ENCODE data around the gene JMJD8. TPM values are rescaled to one million over a fixed set of nuclear protein-coding genes. Genes with fewer than 3 reads are reported as not detected.

Gene JMJD8
- total RNA-seq, result 10 to 100 TPM; 52.0 to 55.7 (median 54.6) TPM
- polyA plus RNA-seq, result 49.7 TPM
- long read RNA-seq, donor 1, transcript JMJD8-201 (9 exons, 2,038 nt), result major isoform, 150 of 287 reads
- long read RNA-seq, donor 1, transcript JMJD8-214 (7 exons, 1,428 nt), result minor isoform, 6 of 287 reads
- long read RNA-seq, donor 1, transcript JMJD8-203 (8 exons, 1,015 nt), result minor isoform, 12 of 287 reads
- long read RNA-seq, donor 1, transcript JMJD8-209 (8 exons, 2,205 nt), result minor isoform, 6 of 287 reads
- long read RNA-seq, donor 1, partial matches to known transcripts, result 29 of 287 reads
- long read RNA-seq, donor 1, other reads (novel, unspliced or antisense), result 80 of 287 reads
- long read RNA-seq, donor 2, transcript JMJD8-201 (9 exons, 2,038 nt), result major isoform, 49 of 123 reads
- long read RNA-seq, donor 2, partial matches to known transcripts, result 13 of 123 reads
- long read RNA-seq, donor 2, other reads (novel, unspliced or antisense), result 50 of 123 reads
- long read RNA-seq, donor 3, transcript JMJD8-206 (5 exons, 497 nt), result minor isoform, 5 of 104 reads
- long read RNA-seq, donor 3, transcript JMJD8-203 (8 exons, 1,015 nt), result major isoform, 36 of 104 reads
- long read RNA-seq, donor 3, transcript JMJD8-209 (8 exons, 2,205 nt), result minor isoform, 6 of 104 reads
- long read RNA-seq, donor 3, partial matches to known transcripts, result 33 of 104 reads
- long read RNA-seq, donor 3, other reads (novel, unspliced or antisense), result 21 of 104 reads
- long read RNA-seq, donor 4, transcript JMJD8-201 (9 exons, 2,038 nt), result major isoform, 81 of 138 reads
- long read RNA-seq, donor 4, transcript JMJD8-203 (8 exons, 1,015 nt), result minor isoform, 5 of 138 reads
- long read RNA-seq, donor 4, transcript JMJD8-214 (7 exons, 1,428 nt), result minor isoform, 5 of 138 reads
- long read RNA-seq, donor 4, partial matches to known transcripts, result 5 of 138 reads
- long read RNA-seq, donor 4, other reads (novel, unspliced or antisense), result 37 of 138 reads

- 4% methylated on average over 91 of the region's 91 CpGs for WGBS
- peak within 1 kb of the TSS; percentile 52 for H3K4me3 ChIP-seq (ENCODE audit: low read length)
- ATAC-seq, result peak; percentile 75 to 76
- DNase-seq, result peak; percentile 99 to 100 (median 99)
- peak within 1 kb of the TSS; percentile 14 for H3K27ac ChIP-seq (ENCODE audit: low read length)
- no peaks in the 10 kb centered on the region for H3K9me3 ChIP-seq (ENCODE audit: control insufficient read depth, low read length)
- intact Hi-C loops (cut with DNase I), result no loop called here
- H3K4me1 ChIP-seq (ENCODE audit: control insufficient read depth, insufficient read depth, low read length), result peaks cover 8% of the 10 kb centered on the region
- no peaks in the 10 kb centered on the region for H3K27me3 ChIP-seq (ENCODE audit: control insufficient read depth, insufficient read depth)
These were observed at the start of gene JMJD8 for GRCh38 chr16:684071-684794. JMJD8 (minus strand) TSS chr16:684334; CDS start chr16:684319, 15 bp downstream.

- Histone ChIP-seq H3K4me3 (ENCODE audit: low read length) (no peak overlapping the region), H3K27me3 (ENCODE audit: control insufficient read depth, insufficient read depth) (no peaks in the 10 kb centered on the region), H3K27ac (ENCODE audit: low read length) (no peak overlapping the region), H3K9me3 (ENCODE audit: control insufficient read depth, low read length) (no peaks in the 10 kb centered on the region), H3K4me1 (ENCODE audit: control insufficient read depth, insufficient read depth, low read length) (no peaks in the 10 kb centered on the region)
- peak in 2 of 3 donors; percentile 62 to 71 for DNase-seq
- intact Hi-C loops (cut with DNase I), result no loop called here
- no peak for ATAC-seq
- WGBS, result 81% methylated on average over 34 of the region's 34 CpGs
These were observed 49.5 kb upstream of the JMJD8 start for GRCh38 chr16:733382-734207.

- Histone ChIP-seq H3K4me1 (ENCODE audit: control insufficient read depth, insufficient read depth, low read length) (no peaks in the 10 kb centered on the region), H3K27ac (ENCODE audit: low read length) (no peak overlapping the region), H3K4me3 (ENCODE audit: low read length) (no peak overlapping the region), H3K9me3 (ENCODE audit: control insufficient read depth, low read length) (no peaks in the 10 kb centered on the region), H3K27me3 (ENCODE audit: control insufficient read depth, insufficient read depth) (no peaks in the 10 kb centered on the region)
- ATAC-seq (no peak), DNase-seq (peak in 1 of 3 donors; percentile 31)
- 91% methylated on average over 13 of the region's 13 CpGs for WGBS
- intact Hi-C loops (cut with DNase I), result no loop called here
These were observed 48.8 kb upstream of the JMJD8 start for GRCh38 chr16:732936-733335.

GRCh38 chr16:732332-732731 lies 48.2 kb upstream of the JMJD8 start:
- peak in 1 of 3 donors; percentile 29 for DNase-seq
- H3K4me1 ChIP-seq (ENCODE audit: control insufficient read depth, insufficient read depth, low read length), result no peaks in the 10 kb centered on the region
- no peaks in the 10 kb centered on the region for H3K9me3 ChIP-seq (ENCODE audit: control insufficient read depth, low read length)
- no peaks in the 10 kb centered on the region for H3K27me3 ChIP-seq (ENCODE audit: control insufficient read depth, insufficient read depth)
- no peak overlapping the region for H3K27ac ChIP-seq (ENCODE audit: low read length)
- ATAC-seq, result no peak
- WGBS, result 92% methylated on average over 12 of the region's 12 CpGs
- no peak overlapping the region for H3K4me3 ChIP-seq (ENCODE audit: low read length)
- intact Hi-C loops (cut with DNase I), result no loop called here

GRCh38 chr16:730666-731509 lies 46.8 kb upstream of the JMJD8 start:
- Histone ChIP-seq H3K4me1 (ENCODE audit: control insufficient read depth, insufficient read depth, low read length) (no peaks in the 10 kb centered on the region), H3K4me3 (ENCODE audit: low read length) (no peak overlapping the region), H3K27ac (ENCODE audit: low read length) (no peak overlapping the region), H3K9me3 (ENCODE audit: control insufficient read depth, low read length) (no peaks in the 10 kb centered on the region), H3K27me3 (ENCODE audit: control insufficient read depth, insufficient read depth) (no peaks in the 10 kb centered on the region)
- intact Hi-C loops (cut with DNase I), result no loop called here
- peak in 1 of 3 donors; percentile 58 for DNase-seq
- no peak for ATAC-seq
- WGBS, result 85% methylated on average over 22 of the region's 22 CpGs

GRCh38 chr16:729768-730665 lies 45.9 kb upstream of the JMJD8 start:
- DNase-seq, result no peak
- Histone ChIP-seq H3K9me3 (ENCODE audit: control insufficient read depth, low read length) (no peaks in the 10 kb centered on the region), H3K27ac (ENCODE audit: low read length) (no peak overlapping the region), H3K4me3 (ENCODE audit: low read length) (no peak overlapping the region), H3K27me3 (ENCODE audit: control insufficient read depth, insufficient read depth) (no peaks in the 10 kb centered on the region), H3K4me1 (ENCODE audit: control insufficient read depth, insufficient read depth, low read length) (no peaks in the 10 kb centered on the region)
- intact Hi-C loops (cut with DNase I), result no loop called here
- no peak for ATAC-seq
- WGBS, result 88% methylated on average over 37 of the region's 37 CpGs

- Histone ChIP-seq H3K27ac (ENCODE audit: low read length) (no peak overlapping the region), H3K9me3 (ENCODE audit: control insufficient read depth, low read length) (no peaks in the 10 kb centered on the region), H3K27me3 (ENCODE audit: control insufficient read depth, insufficient read depth) (no peaks in the 10 kb centered on the region), H3K4me3 (ENCODE audit: low read length) (no peak overlapping the region), H3K4me1 (ENCODE audit: control insufficient read depth, insufficient read depth, low read length) (no peaks in the 10 kb centered on the region)
- 60% methylated on average over 55 of the region's 55 CpGs for WGBS
- DNase-seq (peak in 1 of 3 donors; percentile 65), ATAC-seq (no peak)
- intact Hi-C loops (cut with DNase I), result no loop called here
These were observed 45.0 kb upstream of the JMJD8 start for GRCh38 chr16:728890-729744.

GRCh38 chr16:728131-728889 lies 44.2 kb upstream of the JMJD8 start:
- H3K4me1 ChIP-seq (ENCODE audit: control insufficient read depth, insufficient read depth, low read length), result no peaks in the 10 kb centered on the region
- H3K27me3 ChIP-seq (ENCODE audit: control insufficient read depth, insufficient read depth), result no peaks in the 10 kb centered on the region
- intact Hi-C loops (cut with DNase I), result no loop called here
- H3K27ac ChIP-seq (ENCODE audit: low read length), result no peak overlapping the region
- peak; percentile 76 to 83 (median 83) for DNase-seq
- H3K9me3 ChIP-seq (ENCODE audit: control insufficient read depth, low read length), result no peaks in the 10 kb centered on the region
- 1% methylated on average over 80 of the region's 80 CpGs for WGBS
- peak overlapping the region; percentile 54 for H3K4me3 ChIP-seq (ENCODE audit: low read length)
- ATAC-seq, result peak; percentile 42 to 59
